ENCODE data around the gene PCSK1.

The PCSK1 gene

DNA sequence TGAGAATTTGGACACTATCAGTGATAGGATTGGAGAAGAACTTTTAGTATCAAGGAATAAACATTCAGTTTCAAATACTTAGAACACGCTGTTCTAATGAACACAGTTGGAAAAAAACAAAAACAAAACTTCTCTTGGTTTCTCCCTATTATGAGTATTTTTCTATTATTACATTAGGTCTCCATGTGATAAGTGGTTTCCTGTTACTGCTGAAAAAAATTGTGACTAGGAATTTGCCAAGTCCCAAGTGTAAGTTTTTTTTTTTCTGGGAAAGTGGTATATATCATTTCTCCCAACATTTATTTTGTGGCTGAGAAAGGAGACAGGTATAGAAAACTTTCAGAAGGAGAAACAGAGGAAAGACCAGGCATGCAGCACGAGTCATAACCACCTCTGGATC, 41.1 kb downstream of the PCSK1 start:
- Histone ChIP-seq H3K9ac (ENCODE audit: low read depth, low read length) (no peak overlapping the region), H3K4me3 (ENCODE audit: low read length) (no peak overlapping the region), H3K4me1 (ENCODE audit: control insufficient read depth, insufficient read depth, low read length) (no peaks in the 10 kb centered on the region), H3K27me3 (ENCODE audit: control insufficient read depth, insufficient read depth, low read length) (no peaks in the 10 kb centered on the region), H3K4me2 (ENCODE audit: low read length) (no peak overlapping the region), H3K9me3 (replicated peaks; ENCODE audit: low read length) (no peaks in the 10 kb centered on the region), H3K36me3 (ENCODE audit: insufficient read depth, low read length) (no peaks in the 10 kb centered on the region)

DNA sequence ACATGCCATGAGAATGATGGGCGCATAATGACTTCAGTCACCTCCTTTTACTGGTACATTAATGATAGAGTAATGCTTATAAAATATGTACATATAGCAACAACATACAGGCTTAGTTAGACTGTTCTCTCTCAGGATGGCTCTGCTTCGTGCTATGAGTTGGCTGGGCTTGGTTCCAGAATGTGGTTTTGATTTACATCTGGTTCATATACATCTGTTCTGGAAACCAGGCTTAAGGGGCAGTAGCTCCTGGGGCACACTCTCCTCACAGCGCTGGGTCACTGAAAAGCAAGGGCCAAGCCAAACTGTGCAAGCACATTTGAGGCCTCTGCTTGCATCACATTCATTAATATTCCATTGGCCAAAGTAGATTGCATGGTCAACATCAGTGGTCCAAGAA, 44.9 kb downstream of the PCSK1 start:
- Histone ChIP-seq H3K27me3 (ENCODE audit: control insufficient read depth, insufficient read depth, low read length) (no peaks in the 10 kb centered on the region), H3K4me2 (ENCODE audit: low read length) (no peak overlapping the region), H3K4me3 (ENCODE audit: low read length) (no peak overlapping the region), H3K36me3 (ENCODE audit: insufficient read depth, low read length) (no peaks in the 10 kb centered on the region), H3K4me1 (ENCODE audit: control insufficient read depth, insufficient read depth, low read length) (peaks cover 14% of the 10 kb centered on the region), H3K9me3 (replicated peaks; ENCODE audit: low read length) (no peaks in the 10 kb centered on the region), H3K9ac (ENCODE audit: low read depth, low read length) (no peak overlapping the region)

DNA sequence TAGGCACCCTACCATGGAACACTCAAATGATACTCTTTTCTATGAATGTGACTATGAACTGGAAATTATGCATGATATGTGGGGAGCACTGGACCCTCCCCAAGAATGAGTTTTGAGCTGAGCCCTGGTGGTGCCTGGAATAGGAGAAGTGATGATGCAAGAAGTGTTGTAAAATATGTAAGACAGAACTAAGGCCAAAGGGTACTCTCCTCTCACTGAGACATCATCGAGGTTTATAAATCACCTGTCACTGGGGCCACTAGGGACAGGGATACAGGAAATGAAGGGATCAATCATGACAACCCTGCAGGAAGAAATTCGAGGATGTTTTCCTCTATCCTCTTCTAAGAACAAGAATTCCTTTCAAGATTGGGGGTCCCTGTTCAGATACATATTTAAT, 45.4 kb downstream of the PCSK1 start:
- Histone ChIP-seq H3K4me2 (ENCODE audit: low read length) (no peak overlapping the region), H3K27me3 (ENCODE audit: control insufficient read depth, insufficient read depth, low read length) (no peaks in the 10 kb centered on the region), H3K4me1 (ENCODE audit: control insufficient read depth, insufficient read depth, low read length) (peaks cover 14% of the 10 kb centered on the region), H3K9me3 (replicated peaks; ENCODE audit: low read length) (no peaks in the 10 kb centered on the region), H3K9ac (ENCODE audit: low read depth, low read length) (no peak overlapping the region), H3K4me3 (ENCODE audit: low read length) (no peak overlapping the region), H3K36me3 (ENCODE audit: insufficient read depth, low read length) (no peaks in the 10 kb centered on the region)

DNA sequence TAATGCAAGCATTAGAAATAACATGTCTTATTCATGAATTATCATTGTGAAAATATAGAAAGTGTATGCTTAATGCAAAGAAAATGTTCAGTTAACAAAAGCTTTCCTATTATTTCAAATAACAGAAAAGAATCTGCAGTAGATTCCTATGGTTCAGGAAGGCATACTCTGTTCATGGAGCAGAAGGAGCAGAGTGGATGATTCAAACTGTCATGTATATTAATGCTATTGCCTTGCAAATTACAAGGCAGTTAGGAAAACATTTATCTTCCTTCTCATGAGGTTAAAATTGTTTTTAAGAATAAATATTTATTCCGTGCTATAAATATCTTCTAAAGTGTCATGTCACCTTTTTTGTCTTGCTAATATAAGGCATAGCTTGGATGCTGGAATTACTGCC, 47.5 kb downstream of the PCSK1 start:
- peaks cover 14% of the 10 kb centered on the region for H3K4me1 ChIP-seq (ENCODE audit: control insufficient read depth, insufficient read depth, low read length)
- no peak overlapping the region for H3K4me2 ChIP-seq (ENCODE audit: low read length)
- no peaks in the 10 kb centered on the region for H3K9me3 ChIP-seq (replicated peaks; ENCODE audit: low read length)
- no peak overlapping the region for H3K4me3 ChIP-seq (ENCODE audit: low read length)
- no peak overlapping the region for H3K9ac ChIP-seq (ENCODE audit: low read depth, low read length)
- no peaks in the 10 kb centered on the region for H3K36me3 ChIP-seq (ENCODE audit: insufficient read depth, low read length)
- H3K27me3 ChIP-seq (ENCODE audit: control insufficient read depth, insufficient read depth, low read length), result no peaks in the 10 kb centered on the region

DNA sequence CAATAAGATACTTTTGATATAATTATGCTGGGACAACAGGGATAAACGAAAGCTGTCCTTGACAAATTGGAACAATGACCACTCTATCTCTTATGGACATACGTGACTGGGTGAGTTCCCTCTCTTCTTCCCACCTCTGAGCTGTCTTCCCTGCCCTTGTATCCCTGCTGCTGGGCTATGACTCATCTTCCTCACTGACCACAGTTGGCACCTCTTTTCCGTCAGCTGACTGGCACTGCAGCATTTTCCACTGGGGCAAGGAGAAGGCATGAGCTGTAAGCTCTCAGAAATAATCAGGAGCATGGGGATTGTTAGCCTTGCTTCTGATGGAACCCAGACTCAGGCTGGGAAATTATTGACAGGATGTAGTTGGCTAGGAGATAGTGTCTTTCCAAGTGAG, 48.7 kb downstream of the PCSK1 start:
- H3K4me2 ChIP-seq (ENCODE audit: low read length), result peak overlapping the region; percentile 57
- peak overlapping the region; percentile 42 for H3K4me3 ChIP-seq (ENCODE audit: low read length)
- H3K9ac ChIP-seq (ENCODE audit: low read depth, low read length), result peak overlapping the region; percentile 34
- H3K36me3 ChIP-seq (ENCODE audit: insufficient read depth, low read length), result no peaks in the 10 kb centered on the region
- H3K9me3 ChIP-seq (replicated peaks; ENCODE audit: low read length), result no peaks in the 10 kb centered on the region
- no peaks in the 10 kb centered on the region for H3K27me3 ChIP-seq (ENCODE audit: control insufficient read depth, insufficient read depth, low read length)
- peaks cover 14% of the 10 kb centered on the region for H3K4me1 ChIP-seq (ENCODE audit: control insufficient read depth, insufficient read depth, low read length)

DNA sequence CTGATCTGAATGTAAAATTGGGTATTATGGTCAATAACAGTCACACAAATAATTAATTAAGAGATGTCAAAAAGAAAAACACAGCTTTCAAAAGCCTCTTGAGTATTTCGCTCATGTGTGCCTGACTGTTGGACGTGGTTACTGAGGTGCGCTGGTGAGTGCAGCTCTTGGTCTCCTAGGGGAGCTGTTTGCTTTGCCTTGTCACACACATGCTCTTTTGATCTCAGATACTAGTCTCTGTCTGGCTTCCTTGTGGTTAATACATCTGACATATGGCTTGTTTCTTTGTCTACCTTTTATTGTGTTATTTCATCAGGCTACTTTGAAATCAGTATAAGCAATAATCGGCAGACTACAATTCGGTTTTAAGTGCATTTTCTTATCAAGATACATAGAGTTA, 51.5 kb downstream of the PCSK1 start:
- H3K27me3 ChIP-seq (ENCODE audit: control insufficient read depth, insufficient read depth, low read length), result no peaks in the 10 kb centered on the region
- H3K4me3 ChIP-seq (ENCODE audit: low read length), result no peak overlapping the region
- H3K9ac ChIP-seq (ENCODE audit: low read depth, low read length), result no peak overlapping the region
- H3K4me2 ChIP-seq (ENCODE audit: low read length), result no peak overlapping the region
- H3K9me3 ChIP-seq (replicated peaks; ENCODE audit: low read length), result no peaks in the 10 kb centered on the region
- no peaks in the 10 kb centered on the region for H3K36me3 ChIP-seq (ENCODE audit: insufficient read depth, low read length)
- peaks cover 14% of the 10 kb centered on the region for H3K4me1 ChIP-seq (ENCODE audit: control insufficient read depth, insufficient read depth, low read length)

DNA sequence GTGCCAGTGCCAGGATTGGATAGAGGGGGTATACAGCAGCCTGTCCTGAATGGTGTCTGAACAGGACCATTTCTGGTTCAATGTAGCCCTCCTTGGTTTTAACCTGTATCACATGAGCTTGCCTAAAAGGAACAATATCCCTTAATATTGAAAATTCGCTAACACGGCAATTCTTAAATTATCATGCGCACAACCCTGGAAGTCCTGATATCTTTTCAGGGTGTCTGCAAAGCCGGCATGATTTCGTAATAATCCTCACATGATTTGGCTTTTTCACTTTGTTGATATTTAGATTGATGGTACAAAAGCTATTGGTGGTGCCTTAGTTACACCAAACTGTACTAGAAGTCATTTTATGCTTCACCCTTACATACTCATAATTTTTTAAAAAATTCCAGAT, 53.2 kb downstream of the PCSK1 start:
- H3K27me3 ChIP-seq (ENCODE audit: control insufficient read depth, insufficient read depth, low read length), result no peaks in the 10 kb centered on the region
- H3K4me3 ChIP-seq (ENCODE audit: low read length), result no peak overlapping the region
- no peaks in the 10 kb centered on the region for H3K9me3 ChIP-seq (replicated peaks; ENCODE audit: low read length)
- no peak overlapping the region for H3K4me2 ChIP-seq (ENCODE audit: low read length)
- H3K9ac ChIP-seq (ENCODE audit: low read depth, low read length), result no peak overlapping the region
- H3K4me1 ChIP-seq (ENCODE audit: control insufficient read depth, insufficient read depth, low read length), result peaks cover 12% of the 10 kb centered on the region
- no peaks in the 10 kb centered on the region for H3K36me3 ChIP-seq (ENCODE audit: insufficient read depth, low read length)

DNA sequence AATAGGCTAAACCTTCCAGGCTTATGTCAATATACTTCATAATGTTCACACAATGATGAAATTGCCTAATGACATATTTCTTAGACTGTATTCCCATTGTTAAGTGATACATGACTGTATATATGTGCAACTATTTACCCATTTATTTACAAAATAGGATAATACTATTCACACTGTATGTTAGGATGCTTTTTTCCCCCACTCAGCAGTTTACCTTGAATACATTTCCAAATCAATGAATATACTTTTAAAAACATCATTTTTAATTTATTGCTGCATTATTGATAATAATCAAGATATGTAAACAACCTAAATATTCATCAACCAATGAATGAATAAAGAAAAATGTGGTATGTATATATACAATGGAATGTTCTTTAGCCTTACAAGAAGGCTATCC, 55.5 kb downstream of the PCSK1 start:
- Histone ChIP-seq H3K36me3 (ENCODE audit: insufficient read depth, low read length) (no peaks in the 10 kb centered on the region), H3K9me3 (replicated peaks; ENCODE audit: low read length) (no peaks in the 10 kb centered on the region), H3K9ac (ENCODE audit: low read depth, low read length) (no peak overlapping the region), H3K4me3 (ENCODE audit: low read length) (no peak overlapping the region), H3K4me1 (ENCODE audit: control insufficient read depth, insufficient read depth, low read length) (no peaks in the 10 kb centered on the region), H3K27me3 (ENCODE audit: control insufficient read depth, insufficient read depth, low read length) (no peaks in the 10 kb centered on the region), H3K4me2 (ENCODE audit: low read length) (no peak overlapping the region)

DNA sequence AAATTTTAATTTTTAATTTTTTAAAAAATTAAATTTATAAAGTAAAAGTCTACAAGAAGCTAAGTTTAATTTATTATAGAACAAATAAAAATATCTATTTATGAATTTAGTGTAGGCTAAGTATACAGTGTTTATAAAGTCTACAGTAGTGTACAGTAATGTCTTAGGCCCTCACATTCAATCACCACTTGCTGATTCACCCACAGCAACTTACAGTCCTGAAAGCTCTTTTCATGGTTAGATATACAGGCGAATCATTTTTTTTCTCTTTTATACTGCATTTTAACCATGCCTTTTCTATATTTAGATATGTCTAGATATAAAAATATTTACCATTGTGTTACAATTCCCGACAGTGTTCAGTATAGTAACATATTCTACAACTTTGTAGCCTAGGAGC, 55.9 kb downstream of the PCSK1 start:
- Histone ChIP-seq H3K4me1 (ENCODE audit: control insufficient read depth, insufficient read depth, low read length) (no peaks in the 10 kb centered on the region), H3K36me3 (ENCODE audit: insufficient read depth, low read length) (no peaks in the 10 kb centered on the region), H3K4me3 (ENCODE audit: low read length) (no peak overlapping the region), H3K9ac (ENCODE audit: low read depth, low read length) (no peak overlapping the region), H3K4me2 (ENCODE audit: low read length) (no peak overlapping the region), H3K27me3 (ENCODE audit: control insufficient read depth, insufficient read depth, low read length) (no peaks in the 10 kb centered on the region), H3K9me3 (replicated peaks; ENCODE audit: low read length) (no peaks in the 10 kb centered on the region)

DNA sequence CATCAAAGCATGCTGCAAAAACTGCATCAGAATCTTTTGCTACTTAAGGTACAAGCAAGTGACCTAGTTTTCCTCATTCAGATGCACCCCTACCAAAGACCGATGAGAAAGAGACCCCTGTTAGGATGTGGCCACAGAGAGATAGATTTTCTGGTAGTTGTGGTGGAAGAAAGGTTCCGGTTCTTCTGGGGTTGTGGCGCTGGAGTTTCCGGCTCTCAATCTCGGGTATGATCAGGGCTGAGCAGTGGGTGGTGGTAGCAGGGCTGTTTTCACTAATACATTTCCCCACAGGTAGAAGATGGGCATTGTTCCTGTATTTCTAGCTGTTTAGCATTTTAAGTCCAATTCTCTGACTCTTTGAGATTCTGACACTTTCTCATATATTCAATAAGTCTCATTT, 58.4 kb downstream of the PCSK1 start:
- Histone ChIP-seq H3K4me1 (ENCODE audit: control insufficient read depth, insufficient read depth, low read length) (no peaks in the 10 kb centered on the region), H3K9me3 (replicated peaks; ENCODE audit: low read length) (no peaks in the 10 kb centered on the region), H3K9ac (ENCODE audit: low read depth, low read length) (no peak overlapping the region), H3K27me3 (ENCODE audit: control insufficient read depth, insufficient read depth, low read length) (no peaks in the 10 kb centered on the region), H3K4me3 (ENCODE audit: low read length) (no peak overlapping the region), H3K36me3 (ENCODE audit: insufficient read depth, low read length) (no peaks in the 10 kb centered on the region), H3K4me2 (ENCODE audit: low read length) (no peak overlapping the region)

DNA sequence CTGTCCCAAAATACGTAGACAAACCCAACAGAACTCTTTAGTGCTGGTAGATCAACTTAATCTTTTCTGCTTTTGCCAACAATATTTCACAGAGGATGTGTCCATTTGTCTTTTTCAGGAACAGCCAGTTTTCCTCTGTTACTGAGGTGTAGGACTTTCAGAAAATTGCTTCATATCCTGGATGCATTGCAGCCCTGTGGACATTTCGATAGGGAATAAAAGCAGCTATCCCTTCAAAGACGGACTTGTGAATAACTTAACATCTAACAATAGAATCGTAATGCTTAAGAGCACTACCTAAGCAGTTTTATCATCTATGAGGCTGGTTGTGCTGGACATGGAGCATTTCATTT, 59.7 kb downstream of the PCSK1 start:
- Histone ChIP-seq H3K4me3 (ENCODE audit: low read length) (no peak overlapping the region), H3K4me2 (ENCODE audit: low read length) (no peak overlapping the region), H3K27me3 (ENCODE audit: control insufficient read depth, insufficient read depth, low read length) (no peaks in the 10 kb centered on the region), H3K36me3 (ENCODE audit: insufficient read depth, low read length) (no peaks in the 10 kb centered on the region), H3K4me1 (ENCODE audit: control insufficient read depth, insufficient read depth, low read length) (no peaks in the 10 kb centered on the region), H3K9me3 (replicated peaks; ENCODE audit: low read length) (no peaks in the 10 kb centered on the region), H3K9ac (ENCODE audit: low read depth, low read length) (no peak overlapping the region)

DNA sequence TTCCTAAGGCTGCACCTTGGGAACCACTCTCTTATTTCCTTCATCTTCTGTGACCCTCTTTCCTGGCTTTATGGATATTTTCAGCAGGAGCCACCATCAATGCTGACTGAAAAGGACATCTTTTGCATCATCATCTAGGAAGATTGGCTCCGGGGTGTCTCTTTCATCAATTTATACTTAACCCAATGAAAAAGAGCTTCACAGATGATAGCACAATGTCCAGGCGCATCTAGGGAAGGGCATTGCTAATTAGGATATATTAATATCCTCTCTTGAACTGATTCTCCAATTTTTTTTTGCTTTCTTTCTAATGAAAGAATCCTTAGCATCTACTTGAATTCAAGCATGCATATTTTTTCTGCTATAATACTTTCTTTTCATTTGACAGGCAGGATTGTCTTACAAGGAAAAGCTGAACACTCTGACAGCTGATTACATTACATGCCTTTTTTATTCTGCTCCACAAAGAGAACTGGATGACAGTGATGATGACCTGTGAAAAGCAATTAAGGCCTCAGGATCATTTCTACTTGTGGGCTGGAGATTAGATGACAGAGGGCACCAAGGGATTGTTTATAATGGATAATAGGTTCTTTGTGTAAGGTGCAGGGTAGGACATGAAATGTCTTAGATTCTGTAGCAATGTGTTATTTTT, 60.2 kb downstream of the PCSK1 start:
- Histone ChIP-seq H3K4me2 (ENCODE audit: low read length) (no peak overlapping the region), H3K9ac (ENCODE audit: low read depth, low read length) (no peak overlapping the region), H3K9me3 (replicated peaks; ENCODE audit: low read length) (no peaks in the 10 kb centered on the region), H3K27me3 (ENCODE audit: control insufficient read depth, insufficient read depth, low read length) (no peaks in the 10 kb centered on the region), H3K36me3 (ENCODE audit: insufficient read depth, low read length) (no peaks in the 10 kb centered on the region), H3K4me3 (ENCODE audit: low read length) (no peak overlapping the region), H3K4me1 (ENCODE audit: control insufficient read depth, insufficient read depth, low read length) (no peaks in the 10 kb centered on the region)
